GM19238 (cell line): ENCODE measurements around the gene ZNF778.
"Not testable (repeated sequence)": the region's sequence is repeated elsewhere in the genome, so short reads cannot be mapped to it uniquely, and the experiment has no call there.

Experiments used
- DNase-seq: peaks from one replicate; pipeline ENCODE4 v3.0.0; 2011; ENCODE audit warnings: low spot score; ENCODE audit not compliant: insufficient read length

ZNF778 gene

DNA sequence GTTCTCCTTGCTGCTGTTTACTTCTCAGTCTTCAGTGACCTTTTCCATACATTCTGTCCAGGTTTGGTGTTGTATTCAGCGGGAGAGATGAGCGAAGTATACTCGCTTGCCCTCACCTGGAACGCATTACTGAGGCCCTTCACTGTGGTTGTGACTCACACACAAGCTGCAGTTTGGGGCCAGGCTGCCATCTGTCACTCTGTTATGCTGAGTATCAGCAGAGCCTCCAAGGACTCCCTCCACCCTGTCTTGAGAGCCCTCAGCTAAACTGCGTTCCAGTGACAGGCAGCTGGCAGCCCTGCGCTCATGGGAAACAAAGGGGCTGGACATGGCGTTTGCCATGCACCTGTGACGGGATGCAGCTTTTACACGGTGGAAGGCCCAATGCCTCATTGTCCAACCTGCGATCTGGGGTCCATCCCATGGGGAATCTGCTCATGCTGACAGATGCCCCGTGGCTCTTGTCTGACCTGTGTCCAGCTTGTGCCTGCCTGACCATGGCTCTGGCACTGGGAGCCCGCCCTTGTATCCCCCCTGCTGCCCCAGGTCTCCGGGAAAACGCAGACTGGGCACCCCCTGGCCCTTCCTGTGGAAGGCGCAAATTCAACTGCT lies 6.5 kb upstream of the ZNF778 start:
- no peak for DNase-seq

DNA sequence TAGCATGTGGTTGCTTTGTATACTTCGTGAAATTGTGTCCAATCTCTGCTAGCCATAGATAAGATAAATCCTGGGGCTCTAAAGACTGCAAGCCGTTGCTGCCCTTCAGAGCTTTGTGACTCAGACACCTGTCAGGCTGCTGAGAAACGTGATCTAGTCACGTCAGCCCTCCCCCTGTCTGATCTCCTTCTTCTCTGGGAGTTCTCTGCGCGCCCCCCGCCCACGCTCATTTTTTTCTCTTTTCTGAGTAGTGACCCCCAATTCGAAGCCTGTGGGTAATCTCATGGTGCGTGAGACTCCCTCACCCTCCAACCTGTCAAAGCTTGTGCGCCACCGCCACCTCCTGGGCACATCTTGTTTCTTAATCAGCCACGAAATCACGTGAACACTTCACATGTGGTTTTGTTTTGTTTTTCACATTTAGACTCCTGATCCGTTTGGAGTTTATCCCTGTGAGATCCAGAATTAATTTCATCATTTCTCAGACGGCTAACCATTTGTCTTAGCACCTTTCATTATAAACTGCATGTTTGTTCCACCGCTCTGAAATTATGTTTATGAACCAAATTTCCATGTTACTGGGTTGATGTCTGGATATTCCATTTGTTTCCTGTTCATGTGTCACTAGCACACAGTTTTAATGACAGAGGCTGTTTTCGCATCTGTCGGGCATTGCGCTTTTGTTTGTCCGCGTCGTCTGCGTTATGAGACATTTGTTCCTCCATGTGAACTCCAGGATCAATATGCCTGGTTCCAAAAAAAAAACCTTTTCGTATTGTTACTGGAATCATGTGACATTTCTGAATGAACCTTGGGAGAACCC lies 977 bp upstream of the ZNF778 start:
- peak; percentile 77 for DNase-seq

DNA sequence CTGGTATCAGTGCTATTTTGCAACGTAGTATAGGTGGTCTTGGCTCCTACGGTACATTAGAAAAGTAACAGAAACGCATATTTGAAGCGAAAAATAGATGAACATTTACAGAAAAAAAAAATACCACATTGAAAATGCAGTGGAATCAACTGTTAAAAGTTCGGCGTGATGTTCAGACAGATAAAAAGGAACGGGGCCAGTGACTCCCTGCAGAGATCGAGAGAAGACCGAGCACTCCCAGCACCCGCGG lies 440 bp upstream of the ZNF778 start:
- DNase-seq: no peak

DNA sequence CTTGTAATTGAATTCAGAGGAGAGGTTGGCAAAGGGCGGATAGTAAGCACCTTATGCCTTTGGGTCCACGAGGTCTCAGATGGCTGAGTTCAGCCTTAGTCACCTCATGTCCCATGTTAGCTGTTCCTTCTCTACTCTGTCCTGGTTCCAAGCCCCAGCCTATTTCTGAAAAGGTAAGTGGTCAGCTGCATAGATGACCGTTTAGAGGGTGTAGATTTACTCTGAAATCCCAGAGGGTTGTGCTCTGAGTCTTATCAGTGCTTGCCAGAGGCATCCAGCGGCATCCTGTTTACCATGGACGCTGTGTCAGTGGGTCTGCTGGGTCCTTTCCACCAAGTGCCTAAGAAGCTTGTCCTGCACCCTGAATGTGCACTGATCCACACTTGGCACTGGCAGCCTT lies 1.9 kb downstream of the ZNF778 start:
- DNase-seq: no peak

DNA sequence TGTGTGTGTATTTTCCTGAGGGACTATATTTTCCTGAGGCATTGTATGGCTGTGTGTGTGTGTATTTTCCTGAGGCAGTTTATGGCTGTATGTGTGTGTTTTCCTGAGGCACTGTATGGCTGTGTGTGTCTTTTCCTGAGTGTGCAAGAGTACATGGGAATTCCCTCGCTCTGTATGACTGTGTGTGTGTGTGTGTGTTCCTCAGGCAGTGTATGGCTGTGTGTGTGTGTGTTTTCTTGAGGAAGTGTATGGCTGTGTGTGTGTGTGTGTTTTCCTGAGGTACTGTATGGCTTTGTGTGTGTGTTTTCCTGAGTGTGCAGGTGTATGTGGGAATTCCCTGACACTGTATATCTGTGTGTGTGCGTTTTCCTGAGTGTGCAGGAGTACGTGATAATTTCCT lies 4.1 kb downstream of the ZNF778 start:
- no peak for DNase-seq

DNA sequence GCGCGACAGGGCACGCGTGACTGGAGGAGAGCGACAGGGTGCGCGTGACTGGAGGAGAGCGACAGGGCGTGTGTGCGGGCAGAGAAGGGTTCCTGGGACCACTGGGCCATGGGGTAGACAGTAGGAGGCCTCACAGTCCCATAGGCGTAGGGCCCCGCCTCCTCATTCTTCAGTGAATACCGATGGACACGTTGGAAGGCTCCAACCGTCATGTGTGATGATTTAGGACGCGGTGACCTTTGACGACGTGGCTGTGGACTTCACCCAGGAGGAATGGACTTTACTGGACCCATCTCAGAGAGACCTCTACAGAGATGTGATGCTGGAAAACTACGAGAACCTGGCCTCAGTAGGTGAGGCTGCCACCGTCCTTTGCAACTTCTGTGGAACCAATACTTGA lies 5.4 kb downstream of the ZNF778 start:
- DNase-seq: no peak

DNA sequence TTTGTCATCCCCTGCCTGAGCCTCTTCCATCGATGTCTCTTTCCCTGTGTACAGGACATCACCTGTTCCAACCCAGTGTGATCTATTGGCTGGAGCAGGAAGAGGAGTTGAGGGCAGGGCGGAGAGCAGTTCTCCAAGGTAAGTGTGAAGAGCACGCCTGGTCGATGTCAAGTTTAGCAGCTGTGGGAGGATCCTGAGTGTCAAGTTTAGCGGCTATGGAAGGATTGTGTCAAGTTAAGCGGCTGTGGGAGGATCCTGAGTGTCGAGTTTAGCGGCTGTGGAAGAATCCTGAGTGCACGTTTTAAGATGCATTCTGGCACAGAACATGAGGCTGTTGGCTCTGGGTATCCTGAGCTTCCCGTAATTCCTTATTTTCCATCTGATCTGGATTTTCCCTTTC lies 7.2 kb downstream of the ZNF778 start:
- DNase-seq: no peak

DNA sequence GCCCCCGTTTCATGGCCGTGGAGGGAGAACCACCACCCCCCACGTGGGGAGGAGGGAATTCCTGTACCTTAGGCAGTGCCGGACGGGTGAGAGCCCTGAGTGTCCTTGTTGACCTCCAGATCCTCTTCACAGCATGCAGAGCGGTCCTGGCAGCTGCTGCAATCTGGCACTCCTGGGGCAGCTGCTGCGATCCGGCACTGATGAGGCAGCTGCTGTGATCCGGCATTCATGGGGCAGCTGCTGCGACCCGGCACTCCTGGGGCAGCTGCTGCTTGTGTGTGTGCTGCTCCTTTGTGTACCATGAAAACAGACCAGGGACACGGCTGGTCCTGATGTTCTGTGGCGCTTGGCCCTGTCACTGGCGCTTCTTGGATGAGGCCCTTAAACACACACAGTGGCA lies 12.8 kb downstream of the ZNF778 start:
- DNase-seq: no peak

DNA sequence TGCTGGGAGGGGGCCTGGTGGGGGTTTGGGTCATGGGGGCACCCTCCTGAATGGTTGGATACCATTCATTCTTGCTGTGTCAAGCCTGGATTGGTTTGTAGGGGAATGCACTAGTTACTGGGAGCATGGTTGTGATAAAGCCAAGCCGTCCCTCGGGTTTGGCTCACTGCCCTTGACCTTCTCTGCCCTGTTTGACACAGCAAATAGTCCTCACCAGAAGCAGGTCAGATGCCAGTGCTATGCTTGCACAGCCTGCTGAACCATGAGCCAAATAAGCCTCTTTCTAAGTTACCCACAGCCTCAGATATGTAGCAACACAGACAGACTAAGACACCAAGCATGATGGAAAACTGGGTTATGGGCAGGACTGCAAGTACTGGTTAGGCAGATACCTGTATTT lies 14.6 kb downstream of the ZNF778 start:
- DNase-seq: no peak

DNA sequence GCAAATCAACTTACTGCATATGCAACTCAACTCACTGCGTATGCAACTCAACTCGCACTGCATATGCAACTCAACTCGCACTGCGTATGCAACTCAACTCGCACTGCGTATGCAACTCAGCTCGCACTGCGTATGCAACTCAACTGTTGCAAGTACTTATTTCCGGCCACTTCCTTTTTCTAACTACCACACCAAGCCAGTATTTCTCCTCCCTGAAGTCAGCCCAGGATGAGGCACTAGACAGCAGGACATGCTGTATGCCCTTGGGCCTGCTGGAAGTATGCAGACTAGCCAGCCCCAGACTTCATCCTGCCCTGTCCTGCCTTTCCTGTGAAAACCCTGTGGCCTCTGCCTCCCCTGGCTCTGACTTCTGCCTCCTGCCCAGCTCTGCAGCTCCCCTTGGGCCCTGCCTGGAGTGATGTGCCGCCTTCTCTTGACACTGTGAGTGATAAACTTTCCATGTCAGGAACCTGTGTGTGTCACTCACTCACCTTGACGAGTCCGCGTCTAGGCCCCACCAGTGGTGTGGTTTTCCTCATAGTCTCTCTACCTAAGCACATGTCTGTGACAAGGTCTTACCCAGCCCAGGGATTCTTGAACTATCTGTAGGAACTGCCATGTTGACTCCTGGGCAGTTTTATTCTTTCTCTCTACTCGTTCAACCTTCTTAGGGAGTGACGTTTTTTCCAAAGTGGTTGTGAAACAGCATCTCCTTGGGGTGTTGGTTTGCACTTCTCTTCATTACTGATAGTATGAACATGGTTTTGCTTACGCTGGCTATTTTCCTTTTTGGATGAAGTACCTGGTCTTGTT lies 16.4 kb downstream of the ZNF778 start:
- no peak for DNase-seq

DNA sequence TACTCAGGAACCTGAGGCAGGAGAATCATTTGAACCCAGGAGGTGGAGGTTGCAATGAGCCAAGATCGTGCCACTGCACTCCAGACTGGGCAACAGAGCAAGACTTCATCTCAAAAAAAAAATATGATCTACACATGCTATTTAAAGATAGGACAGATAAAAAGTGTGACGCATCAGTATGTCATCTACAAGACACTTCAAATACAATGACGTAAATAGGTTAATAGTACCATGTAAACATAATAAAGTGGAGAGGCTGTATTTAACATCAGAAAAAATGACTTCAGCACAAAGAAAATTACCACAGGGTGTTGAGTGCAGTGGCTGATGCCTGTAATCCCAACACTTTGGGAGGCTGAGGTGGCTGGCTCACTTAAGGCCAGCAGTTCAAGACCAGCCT lies 20.2 kb downstream of the ZNF778 start:
- no peak for DNase-seq

DNA sequence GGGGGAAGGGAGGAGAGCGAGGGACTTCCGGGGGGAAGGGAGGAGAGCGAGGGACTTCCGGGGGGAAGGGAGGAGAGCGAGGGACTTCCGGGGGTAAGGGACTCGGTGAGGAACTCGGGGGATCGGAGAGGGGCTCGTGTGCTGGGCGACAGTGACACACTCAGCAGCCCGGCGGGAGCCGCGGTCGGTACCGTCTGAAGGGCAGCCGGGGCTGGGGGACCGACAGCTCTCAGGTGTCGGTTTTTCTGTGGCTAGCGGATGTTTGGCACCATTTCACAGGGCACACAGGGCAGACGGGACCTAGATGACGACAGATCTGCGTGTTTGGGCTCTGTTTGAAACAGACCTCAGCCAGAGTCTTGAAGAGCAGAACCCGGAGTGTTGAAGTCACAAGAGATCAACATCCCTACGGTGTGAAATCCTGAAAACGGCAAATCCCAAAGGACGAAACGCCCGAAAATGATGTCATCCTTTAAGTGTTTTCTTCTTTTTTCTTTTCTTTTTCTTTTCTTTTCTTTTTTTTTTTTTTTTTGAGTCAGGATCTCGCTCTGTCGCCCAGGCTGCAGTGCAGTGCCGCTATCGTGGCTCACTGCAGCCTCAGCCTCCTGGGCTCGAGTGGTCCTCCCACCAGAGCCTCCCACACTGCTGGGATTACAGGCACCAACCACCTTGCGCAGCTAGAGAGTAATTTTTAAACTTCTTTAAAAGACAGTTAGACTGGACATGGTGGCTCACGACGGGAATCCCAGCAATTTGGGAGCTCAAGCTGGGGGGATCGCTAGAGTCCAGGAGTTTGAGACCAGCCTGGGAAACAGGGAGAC lies 23.9 kb downstream of the ZNF778 start:
- peak; percentile 76 for DNase-seq

DNA sequence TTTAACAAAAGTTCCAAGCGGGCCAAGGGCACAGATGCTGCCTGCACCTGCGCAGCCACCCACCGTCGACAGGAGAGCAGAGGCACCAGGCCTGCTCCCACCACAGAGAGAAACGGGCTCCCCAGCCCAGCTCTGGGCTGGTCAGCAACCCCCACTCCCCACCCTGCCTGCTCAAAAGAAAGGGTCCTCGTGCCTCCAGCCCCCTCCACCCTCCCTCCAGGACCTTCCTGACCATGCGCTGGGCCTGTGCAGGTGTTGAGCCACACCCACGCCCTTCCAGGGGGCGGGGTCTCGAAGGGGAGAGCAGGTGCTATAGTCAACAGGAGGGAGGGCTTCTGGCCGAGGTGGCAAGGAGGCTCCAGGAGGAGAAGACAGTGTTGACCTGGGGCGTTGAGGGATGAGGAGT lies 25.3 kb downstream of the ZNF778 start:
- no peak for DNase-seq

DNA sequence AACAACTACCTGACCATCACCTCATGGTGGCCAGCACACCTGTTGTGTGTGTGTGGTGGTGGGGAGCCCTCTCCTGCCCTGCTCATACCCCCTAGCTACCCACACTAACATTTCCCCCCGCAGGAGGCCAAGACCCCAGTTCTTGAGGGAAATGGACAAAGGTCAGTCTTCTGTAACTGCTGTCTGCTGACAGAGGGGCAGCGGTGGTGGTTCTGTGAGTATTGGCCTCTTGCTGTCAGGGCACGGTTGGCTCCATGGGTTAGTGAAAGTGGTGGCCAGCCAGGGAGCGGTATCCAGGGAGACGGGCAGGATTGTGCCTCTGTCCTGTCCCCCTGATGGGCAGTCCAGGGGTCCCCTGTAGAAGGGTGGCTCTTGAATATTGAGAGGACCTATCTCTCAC lies 26.2 kb downstream of the ZNF778 start:
- no peak for DNase-seq

DNA sequence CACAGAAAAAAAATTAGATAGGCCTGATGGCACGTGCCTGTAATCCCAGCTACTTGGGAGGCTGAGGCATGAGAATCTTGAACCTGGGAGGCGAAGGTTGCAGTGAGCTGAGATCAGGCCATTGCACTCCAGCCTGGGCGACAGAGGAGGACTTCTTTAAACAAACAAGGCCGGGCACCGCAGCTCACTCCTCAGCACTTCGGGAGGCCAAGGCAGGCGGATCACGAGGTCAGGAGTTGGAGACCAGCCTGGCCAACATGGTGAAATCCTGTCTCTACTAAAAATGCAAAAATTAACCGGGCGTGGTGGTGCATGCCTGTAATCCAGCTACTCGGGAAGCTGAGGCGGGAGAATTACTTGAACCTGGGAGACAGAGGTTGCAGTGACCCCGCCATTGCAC lies 26.8 kb downstream of the ZNF778 start:
- not testable (repeated sequence) for DNase-seq

DNA sequence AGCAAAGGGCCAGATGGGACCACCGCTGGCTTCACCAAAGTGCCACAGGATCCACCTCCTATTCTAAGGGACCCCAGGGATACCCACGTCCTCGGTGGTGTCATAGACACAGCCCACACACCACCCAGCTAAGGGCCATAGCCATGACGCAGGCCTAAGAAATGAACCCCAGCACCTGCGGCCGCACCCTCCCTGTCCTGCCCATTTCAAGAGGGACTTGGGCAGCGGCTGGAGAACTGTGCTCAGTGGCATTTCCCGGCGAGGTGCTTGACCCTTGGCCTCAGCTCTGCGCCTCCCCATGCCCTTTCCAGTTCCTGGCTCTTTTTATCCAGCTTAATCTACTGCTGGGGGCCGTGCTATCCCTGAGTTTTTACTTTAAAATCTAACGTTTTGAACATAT lies 27.3 kb downstream of the ZNF778 start:
- no peak for DNase-seq

DNA sequence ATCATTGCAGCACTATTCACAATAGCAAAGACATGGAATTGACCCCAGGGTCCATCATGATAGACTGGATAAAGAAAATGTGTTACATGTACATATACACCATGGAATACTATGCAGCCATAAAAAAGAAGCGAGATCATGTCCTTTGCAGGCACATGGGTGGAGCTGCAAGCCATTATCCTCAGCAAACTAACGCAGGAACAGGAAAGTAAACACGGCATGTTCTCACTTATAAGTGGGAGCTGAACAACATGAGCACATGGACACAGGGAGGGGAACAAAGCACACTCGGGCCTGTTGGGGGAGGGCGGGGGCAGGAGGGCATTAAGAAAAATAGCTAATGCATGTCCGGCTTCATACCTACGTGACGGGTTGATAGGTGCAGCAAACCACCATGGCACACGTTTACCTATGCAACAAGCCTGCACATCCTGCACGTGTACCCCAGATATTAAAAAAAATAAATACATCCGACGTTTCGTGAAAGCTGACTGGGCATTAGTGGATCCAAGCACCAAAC lies 28.9 kb downstream of the ZNF778 start:
- DNase-seq: no peak

DNA sequence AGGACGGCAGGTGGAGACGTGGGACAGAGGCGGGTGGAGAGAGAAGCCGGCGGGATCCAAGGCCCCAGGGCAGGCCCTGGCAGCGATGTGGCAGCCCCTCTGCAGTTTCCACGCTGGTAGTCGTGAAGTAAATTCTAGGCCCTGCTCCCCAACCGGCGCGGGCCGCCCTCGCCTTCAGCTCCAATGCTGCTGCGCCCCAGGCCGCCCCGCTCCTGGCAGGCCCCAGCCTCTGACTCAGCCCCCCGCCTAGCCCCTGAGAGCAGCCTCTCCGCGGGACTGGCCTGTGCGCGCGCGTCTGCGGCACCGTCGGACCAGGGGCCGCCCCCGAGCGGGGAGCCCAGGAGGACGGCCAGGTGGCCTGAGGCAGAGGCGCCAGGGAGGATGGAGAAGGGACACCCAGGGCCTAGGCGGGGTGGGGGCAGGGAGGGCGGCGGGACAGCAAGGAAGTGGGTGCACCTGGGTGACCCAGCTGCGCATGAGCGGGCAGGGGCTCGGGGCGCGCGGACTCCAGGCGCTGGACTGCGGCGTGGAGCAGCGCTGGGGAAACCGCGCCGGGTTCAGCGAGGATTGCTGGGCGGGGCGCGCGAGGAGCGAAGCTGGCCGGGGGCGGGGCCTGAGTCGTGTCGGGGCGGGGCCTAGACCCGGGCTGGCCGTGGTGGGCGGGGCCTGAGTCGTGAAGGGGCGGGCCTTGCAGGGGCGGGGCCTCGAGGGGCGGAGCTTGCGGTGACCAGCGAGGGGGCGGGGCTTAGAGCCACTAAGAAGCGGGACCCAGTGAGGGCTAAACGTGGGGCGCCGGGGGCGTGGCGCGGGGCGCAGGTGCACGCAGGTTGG lies 29.6 kb downstream of the ZNF778 start:
- peak; percentile 92 for DNase-seq

DNA sequence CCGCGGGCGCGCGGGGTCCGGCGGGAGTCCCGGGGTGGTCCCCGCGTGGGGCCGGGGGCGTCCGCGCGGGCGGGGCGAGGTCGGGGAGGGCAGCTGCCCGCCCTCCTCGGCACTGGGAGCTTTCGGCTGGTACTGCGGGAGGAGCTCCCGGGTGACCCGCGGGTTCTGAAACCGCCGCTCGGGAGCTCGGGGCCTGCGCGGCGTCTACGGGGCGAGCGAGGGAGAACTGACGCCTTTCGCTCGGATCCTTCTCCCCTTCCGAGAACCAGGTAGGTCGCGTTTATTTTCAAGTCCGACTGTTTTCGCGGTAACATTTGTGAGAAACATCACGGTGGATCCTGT lies 30.2 kb downstream of the ZNF778 start:
- DNase-seq: not testable (repeated sequence)

DNA sequence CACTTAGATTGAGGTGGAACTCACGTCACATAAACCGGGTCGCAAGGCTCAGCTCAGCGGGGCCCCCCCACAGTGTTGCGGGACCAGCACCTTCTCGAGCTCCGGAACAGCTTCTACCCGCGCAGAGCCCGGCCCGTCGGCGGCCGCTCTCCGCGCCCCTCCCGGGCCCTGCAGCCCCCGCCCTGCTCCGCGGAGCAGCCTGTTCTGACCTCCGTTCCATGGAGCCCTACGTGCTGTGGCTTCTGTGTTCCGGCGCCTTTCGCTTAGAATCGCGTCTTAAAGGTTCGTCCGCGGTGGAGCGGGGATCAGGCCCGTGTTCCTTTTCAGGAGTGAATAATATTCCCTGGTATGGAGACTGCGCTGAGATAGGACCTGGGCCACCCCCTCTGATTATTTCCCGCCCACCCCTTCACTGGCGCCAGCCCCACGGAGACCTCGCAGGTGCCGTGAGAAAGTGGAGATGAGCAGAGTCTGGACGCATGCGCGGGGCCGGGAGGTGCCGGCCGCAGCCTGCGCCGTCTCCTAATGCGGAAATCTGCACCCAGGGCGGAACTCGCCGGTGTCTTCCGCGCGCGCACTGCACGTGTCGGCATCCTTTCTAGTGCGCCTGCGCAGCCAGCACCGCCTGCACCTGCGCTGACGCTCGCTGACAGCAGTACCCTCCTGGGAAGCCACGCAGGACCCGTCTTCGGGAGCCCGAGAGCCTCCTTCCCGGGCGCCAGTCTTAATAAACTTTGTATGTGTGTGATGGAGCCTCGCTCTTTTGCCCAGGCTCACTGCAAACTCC lies 30.9 kb downstream of the ZNF778 start:
- no peak for DNase-seq
